ENCODE results near the gene RBM10.

DNA sequence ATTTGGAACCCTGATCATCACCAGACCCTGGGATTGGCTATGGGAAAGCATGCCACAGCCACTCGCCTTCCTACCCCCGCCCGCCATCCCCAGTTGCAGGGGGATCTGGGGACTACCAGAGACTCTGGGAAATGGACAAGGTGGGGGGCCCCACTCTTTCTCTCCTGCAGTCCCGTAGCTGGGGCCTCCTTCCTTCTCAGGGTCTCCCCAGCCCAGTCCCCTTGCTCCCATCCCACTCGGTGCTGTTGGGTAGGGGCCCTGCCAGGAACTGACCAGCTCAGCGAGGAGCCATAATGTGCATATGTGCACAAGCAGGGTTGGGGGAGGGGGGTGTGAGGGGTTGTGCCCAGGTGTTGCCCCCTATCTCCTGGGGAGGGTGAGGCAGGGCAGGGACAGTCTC, 84.4 kb downstream of the RBM10 start:
- TF ChIP-seq, protein P1, sequence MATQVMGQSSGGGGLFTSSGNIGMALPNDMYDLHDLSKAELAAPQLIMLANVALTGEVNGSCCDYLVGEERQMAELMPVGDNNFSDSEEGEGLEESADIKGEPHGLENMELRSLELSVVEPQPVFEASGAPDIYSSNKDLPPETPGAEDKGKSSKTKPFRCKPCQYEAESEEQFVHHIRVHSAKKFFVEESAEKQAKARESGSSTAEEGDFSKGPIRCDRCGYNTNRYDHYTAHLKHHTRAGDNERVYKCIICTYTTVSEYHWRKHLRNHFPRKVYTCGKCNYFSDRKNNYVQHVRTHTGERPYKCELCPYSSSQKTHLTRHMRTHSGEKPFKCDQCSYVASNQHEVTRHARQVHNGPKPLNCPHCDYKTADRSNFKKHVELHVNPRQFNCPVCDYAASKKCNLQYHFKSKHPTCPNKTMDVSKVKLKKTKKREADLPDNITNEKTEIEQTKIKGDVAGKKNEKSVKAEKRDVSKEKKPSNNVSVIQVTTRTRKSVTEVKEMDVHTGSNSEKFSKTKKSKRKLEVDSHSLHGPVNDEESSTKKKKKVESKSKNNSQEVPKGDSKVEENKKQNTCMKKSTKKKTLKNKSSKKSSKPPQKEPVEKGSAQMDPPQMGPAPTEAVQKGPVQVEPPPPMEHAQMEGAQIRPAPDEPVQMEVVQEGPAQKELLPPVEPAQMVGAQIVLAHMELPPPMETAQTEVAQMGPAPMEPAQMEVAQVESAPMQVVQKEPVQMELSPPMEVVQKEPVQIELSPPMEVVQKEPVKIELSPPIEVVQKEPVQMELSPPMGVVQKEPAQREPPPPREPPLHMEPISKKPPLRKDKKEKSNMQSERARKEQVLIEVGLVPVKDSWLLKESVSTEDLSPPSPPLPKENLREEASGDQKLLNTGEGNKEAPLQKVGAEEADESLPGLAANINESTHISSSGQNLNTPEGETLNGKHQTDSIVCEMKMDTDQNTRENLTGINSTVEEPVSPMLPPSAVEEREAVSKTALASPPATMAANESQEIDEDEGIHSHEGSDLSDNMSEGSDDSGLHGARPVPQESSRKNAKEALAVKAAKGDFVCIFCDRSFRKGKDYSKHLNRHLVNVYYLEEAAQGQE (IDR thresholded peaks at IDR 0.05; ENCODE audit: insufficient read depth in 1 of 2, low read depth in 2 of 2, low read length in 2 of 2) = no peak
- TF ChIP-seq POLR2AphosphoS5 (IDR thresholded peaks at IDR 0.05; ENCODE audit: low read depth, low read length) (no peak), SIN3A (IDR thresholded peaks at IDR 0.05; ENCODE audit: borderline replicate concordance, insufficient read depth, low read length) (no peak), TAF1 (IDR thresholded peaks at IDR 0.05; ENCODE audit: borderline replicate concordance, insufficient read depth, low read length) (no peak), FOXP2 (optimal IDR thresholded peaks at IDR 0.05; ENCODE audit: borderline replicate concordance, extremely low read depth, extremely low read length, insufficient read depth) (no peak)

All from PFSK-1 (cell line).